Amniotic stem cell (primary cell): ENCODE measurements around the gene GFRAL.
"Not testable (repeated sequence)": the region's sequence is repeated elsewhere in the genome, so short reads cannot be mapped to it uniquely, and the experiment has no call there.

Source experiments
- DNase-seq: peaks from one replicate; lab custom pipeline; 2025; lab: John Stamatoyannopoulos, UW

GFRAL gene

GRCh38 chr6:55327169-55327568, at the start of gene GFRAL:
TSS of gene GFRAL (plus strand) at chr6:55327469. CDS start at chr6:55327555, 86 bp downstream.
- no peak for DNase-seq

- no peak for DNase-seq
Measured at GRCh38 chr6:55277646-55278045, 49.6 kb upstream of the GFRAL start.

GRCh38 chr6:55281215-55281614, 46.1 kb upstream of the GFRAL start:
- no peak for DNase-seq

- DNase-seq, result no peak
Measured at GRCh38 chr6:55282115-55282514, 45.2 kb upstream of the GFRAL start.

GRCh38 chr6:55286824-55287223, 40.4 kb upstream of the GFRAL start:
- no peak for DNase-seq

GRCh38 chr6:55290736-55291135, 36.5 kb upstream of the GFRAL start:
- no peak for DNase-seq

- DNase-seq, result no peak
Measured at GRCh38 chr6:55293116-55293515, 34.2 kb upstream of the GFRAL start.

GRCh38 chr6:55297214-55297613, 30.1 kb upstream of the GFRAL start:
- DNase-seq, result not testable (repeated sequence)

- DNase-seq, result no peak
Measured at GRCh38 chr6:55299286-55299985, 27.8 kb upstream of the GFRAL start.

- DNase-seq, result no peak
Measured at GRCh38 chr6:55304747-55305146, 22.5 kb upstream of the GFRAL start.

- DNase-seq, result no peak
Measured at GRCh38 chr6:55319961-55320695, 7.1 kb upstream of the GFRAL start.

GRCh38 chr6:55320696-55321086, 6.6 kb upstream of the GFRAL start:
- DNase-seq, result no peak

GRCh38 chr6:55377150-55377549, 49.9 kb downstream of the GFRAL start:
- no peak for DNase-seq

GRCh38 chr6:55379471-55379870, 52.2 kb downstream of the GFRAL start:
- no peak for DNase-seq

GRCh38 chr6:55379895-55380294, 52.6 kb downstream of the GFRAL start:
- DNase-seq, result no peak

- no peak for DNase-seq
Measured at GRCh38 chr6:55388211-55388610, 60.9 kb downstream of the GFRAL start.

- no peak for DNase-seq
Measured at GRCh38 chr6:55395871-55396270, 68.6 kb downstream of the GFRAL start.

- DNase-seq, result no peak
Measured at GRCh38 chr6:55397986-55398385, 70.7 kb downstream of the GFRAL start.

GRCh38 chr6:55399351-55399750, 72.1 kb downstream of the GFRAL start:
- DNase-seq, result no peak

- DNase-seq, result no peak
Measured at GRCh38 chr6:55405474-55406235, 78.4 kb downstream of the GFRAL start.

- DNase-seq, result no peak
Measured at GRCh38 chr6:55410674-55411073, 83.4 kb downstream of the GFRAL start.

- DNase-seq, result no peak
Measured at GRCh38 chr6:55423933-55424332, 96.7 kb downstream of the GFRAL start.
